ENCODE results near the gene PDP2. TPM values are rescaled to one million over a fixed set of nuclear protein-coding genes. Genes with fewer than 3 reads are reported as not detected.
A peak's percentile ranks its signal among the peaks of the same experiment; 100 is the strongest.

Gene PDP2, protein sequence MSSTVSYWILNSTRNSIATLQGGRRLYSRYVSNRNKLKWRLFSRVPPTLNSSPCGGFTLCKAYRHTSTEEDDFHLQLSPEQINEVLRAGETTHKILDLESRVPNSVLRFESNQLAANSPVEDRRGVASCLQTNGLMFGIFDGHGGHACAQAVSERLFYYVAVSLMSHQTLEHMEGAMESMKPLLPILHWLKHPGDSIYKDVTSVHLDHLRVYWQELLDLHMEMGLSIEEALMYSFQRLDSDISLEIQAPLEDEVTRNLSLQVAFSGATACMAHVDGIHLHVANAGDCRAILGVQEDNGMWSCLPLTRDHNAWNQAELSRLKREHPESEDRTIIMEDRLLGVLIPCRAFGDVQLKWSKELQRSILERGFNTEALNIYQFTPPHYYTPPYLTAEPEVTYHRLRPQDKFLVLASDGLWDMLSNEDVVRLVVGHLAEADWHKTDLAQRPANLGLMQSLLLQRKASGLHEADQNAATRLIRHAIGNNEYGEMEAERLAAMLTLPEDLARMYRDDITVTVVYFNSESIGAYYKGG
- 10 to 100 TPM; 24.2 to 26.9 TPM for total RNA-seq

DNA sequence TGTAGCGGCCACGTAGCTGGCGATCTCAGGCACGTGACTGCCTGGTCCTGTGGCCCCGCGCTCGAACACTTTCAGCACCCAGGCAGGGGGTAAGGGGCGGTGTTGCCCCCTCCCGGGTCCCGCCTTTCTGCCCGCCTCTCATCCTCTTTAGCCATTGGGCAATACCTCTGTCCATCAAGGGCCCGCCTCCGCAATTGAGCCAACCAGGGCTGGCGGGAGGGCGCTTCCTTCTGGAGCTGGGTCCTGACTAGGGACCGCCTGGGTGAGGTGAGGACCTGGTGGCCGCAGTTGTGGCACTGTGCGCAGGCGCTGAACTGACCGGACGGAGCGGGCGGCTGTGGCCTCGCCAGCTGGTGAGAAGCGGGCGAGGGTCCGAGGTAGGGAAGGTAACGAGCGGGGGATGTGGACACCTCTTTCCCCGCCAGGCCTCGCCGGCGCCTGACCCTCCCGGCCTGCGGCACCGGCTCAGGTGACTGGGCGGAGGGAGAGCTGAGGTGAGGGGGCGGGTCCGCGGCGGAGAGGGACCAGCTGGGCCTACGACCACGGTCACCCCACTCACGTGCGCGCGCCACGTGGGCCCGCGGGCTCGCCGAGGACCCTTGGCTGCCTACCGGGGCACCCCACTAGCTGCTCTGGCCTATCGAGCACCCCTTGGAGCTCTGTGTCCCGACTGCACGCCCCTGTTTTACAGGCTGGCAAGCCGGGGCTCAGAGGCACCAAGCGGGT lies at the start of gene PDP2:
Gene PDP2 (plus strand): TSS at position 228 of the 726 bp plus-strand sequence. CDS start 3,770 bp downstream, outside the sequence.
- H3K27ac Mint-ChIP-seq: peak within 1 kb of the TSS; percentile 98
- POLR2A ChIA-PET: interaction anchor here (0.6 to 1.4 kb wide), 7 partner anchors 10 to 128 kb away, joined by 3 to 9 read pairs (median 3); no protein-coding TSS in a partner anchor

DNA sequence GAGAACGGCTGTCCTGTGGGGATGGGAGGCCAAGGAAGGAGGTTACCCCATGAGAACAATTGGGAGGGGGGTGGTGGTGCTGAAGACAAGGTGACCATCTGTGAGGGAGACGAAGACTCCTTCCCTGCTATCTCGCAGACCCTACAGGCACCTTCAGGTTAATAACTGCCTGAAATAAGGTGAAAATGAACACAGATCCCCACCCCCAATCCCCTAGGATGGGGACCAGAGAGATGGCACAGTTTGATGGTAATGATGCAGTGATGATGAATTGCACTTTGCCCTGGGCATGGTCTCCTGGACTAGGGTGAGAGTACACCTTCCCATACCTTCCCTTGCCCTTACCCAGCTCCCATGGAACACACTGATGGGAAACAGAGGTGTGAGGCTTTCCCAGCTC lies 48.1 kb upstream of the PDP2 start:
- peaks cover 25% of the 10 kb centered on the region for H3K4me1 Mint-ChIP-seq (ENCODE audit: low read depth)
- no peak overlapping the region for H3K27ac Mint-ChIP-seq
- DNase-seq (no peak), ATAC-seq (no peak)
- POLR2A ChIA-PET: no interaction called here
- no peaks in the 10 kb centered on the region for H3K9me3 Mint-ChIP-seq (ENCODE audit: insufficient read depth)
- no peak overlapping the region for H3K4me3 Mint-ChIP-seq
- H3K27me3 Mint-ChIP-seq (ENCODE audit: low read depth): peaks cover 7% of the 10 kb centered on the region
- H3K36me3 Mint-ChIP-seq (ENCODE audit: low read depth): peaks cover 12% of the 10 kb centered on the region
- CTCF ChIA-PET: interaction anchor here (2.0 to 10.2 kb wide), 5 partner anchors 13 to 95 kb away, joined by 11 to 195 read pairs (median 66); partner anchors contain the start of genes CA7 and RRAD

More for the DNA sequence above, at the start of gene PDP2:
- CTCF ChIA-PET: interaction anchor here (0.8 to 5.1 kb wide), 19 partner anchors 8 to 965 kb away, joined by 3 to 35 read pairs (median 4); partner anchors contain the start of genes CES3, DYNC1LI2 and NAE1
- Mint-ChIP-seq H3K4me3 (peak within 1 kb of the TSS; percentile 100), H3K9me3 (ENCODE audit: insufficient read depth) (peaks cover 5% of the 10 kb centered on the region), H3K27me3 (ENCODE audit: low read depth) (no peaks in the 10 kb centered on the region), H3K36me3 (ENCODE audit: low read depth) (peaks cover 12% of the 10 kb centered on the region), H3K4me1 (ENCODE audit: low read depth) (peaks cover 65% of the 10 kb centered on the region)
- peak; percentile 98 for ATAC-seq
- peak; percentile 95 for DNase-seq

DNA sequence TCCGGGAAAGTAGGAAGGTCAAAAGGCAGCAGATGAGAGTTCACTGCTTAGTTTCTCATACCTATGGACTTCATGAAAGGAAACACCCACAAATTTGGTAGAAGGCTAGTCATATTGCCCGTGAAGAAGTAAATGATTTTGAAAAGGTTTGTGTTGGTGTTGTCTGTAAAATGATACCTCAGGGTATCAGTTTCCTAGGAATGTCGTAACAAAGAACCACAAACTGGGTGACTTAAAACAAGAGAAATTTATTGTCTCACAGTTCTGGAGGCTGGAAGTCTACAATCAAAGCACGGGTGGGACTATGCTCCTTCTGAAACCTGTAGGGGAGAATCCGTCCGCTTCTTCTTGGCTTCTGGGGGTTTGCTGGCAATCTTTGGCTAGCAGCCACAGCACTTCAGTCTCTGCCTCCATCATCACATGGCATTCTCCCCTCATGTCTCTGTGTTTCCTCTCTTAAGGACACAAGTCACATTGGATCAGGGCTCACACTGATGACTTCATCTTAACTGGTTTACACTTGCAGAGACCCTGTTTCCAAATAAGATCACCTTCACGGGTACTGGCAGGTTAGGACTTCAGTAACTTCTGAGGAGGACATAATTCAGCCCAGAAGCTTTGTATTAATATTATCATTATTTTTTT lies 47.5 kb upstream of the PDP2 start:
- POLR2A ChIA-PET: no interaction called here
- DNase-seq: no peak
- peaks cover 21% of the 10 kb centered on the region for H3K4me1 Mint-ChIP-seq (ENCODE audit: low read depth)
- no peak for ATAC-seq
- peaks cover 11% of the 10 kb centered on the region for H3K27me3 Mint-ChIP-seq (ENCODE audit: low read depth)
- H3K27ac Mint-ChIP-seq: no peak overlapping the region
- CTCF ChIA-PET: interaction anchor here (1.5 to 10.2 kb wide), 5 partner anchors 8 to 104 kb away, joined by 3 to 195 read pairs (median 6); partner anchors contain the start of gene RRAD
- no peak overlapping the region for H3K4me3 Mint-ChIP-seq
- peaks cover 9% of the 10 kb centered on the region for H3K36me3 Mint-ChIP-seq (ENCODE audit: low read depth)
- H3K9me3 Mint-ChIP-seq (ENCODE audit: insufficient read depth): no peaks in the 10 kb centered on the region

DNA sequence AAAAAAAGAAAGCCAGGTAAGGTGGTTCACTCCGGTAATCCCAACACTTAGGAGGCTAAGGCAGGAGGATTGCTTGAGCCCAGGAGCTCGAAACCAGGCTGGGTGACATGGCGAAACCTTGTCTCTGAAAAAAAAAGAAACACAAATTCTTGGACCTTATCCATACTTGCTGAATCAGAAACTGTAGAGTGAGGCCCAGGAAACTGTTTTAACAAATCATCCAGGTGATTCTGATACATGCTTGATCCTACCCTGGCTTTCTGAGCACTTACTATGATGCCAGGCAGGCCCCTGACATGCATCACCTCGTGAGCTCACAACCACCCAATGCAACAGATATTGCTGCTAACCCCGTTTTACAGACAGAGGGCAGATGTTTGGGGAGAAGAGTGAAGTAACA lies 45.6 kb upstream of the PDP2 start:
- ATAC-seq (no peak), DNase-seq (no peak)
- Mint-ChIP-seq H3K4me1 (ENCODE audit: low read depth) (peaks cover 8% of the 10 kb centered on the region), H3K27me3 (ENCODE audit: low read depth) (peaks cover 28% of the 10 kb centered on the region), H3K9me3 (ENCODE audit: insufficient read depth) (no peaks in the 10 kb centered on the region), H3K36me3 (ENCODE audit: low read depth) (no peaks in the 10 kb centered on the region), H3K27ac (no peak overlapping the region), H3K4me3 (no peak overlapping the region)
- ChIA-PET POLR2A (no interaction called here), CTCF (interaction anchor here (2.0 kb wide), 1 partner anchor 33 kb away, joined by 10 read pairs; no protein-coding TSS in a partner anchor)

DNA sequence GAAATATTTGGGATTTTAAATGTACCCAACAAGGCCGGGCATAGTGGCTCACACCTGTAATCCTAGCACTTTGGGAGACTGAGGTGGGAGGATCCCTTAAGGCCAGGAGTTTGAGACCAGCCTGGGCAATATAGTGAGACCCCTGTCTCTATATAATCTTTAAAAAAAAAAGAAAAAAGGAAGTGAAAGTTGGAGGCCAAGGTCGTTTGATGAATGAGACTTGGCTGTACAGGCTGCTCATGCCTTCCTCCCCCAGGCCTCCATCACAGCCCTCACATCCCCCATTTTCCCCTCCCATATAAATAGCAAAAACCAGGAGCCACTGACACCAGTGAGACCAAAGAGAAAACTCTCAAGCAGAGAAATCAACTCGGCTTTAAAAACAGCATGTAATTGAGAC lies 39.4 kb upstream of the PDP2 start:
- CTCF ChIA-PET: interaction anchor here (1.4 to 12.5 kb wide), 2 partner anchors 10 to 22 kb away, joined by 4 to 107 read pairs; partner anchors contain the start of gene NAE1
- ATAC-seq (no peak), DNase-seq (no peak)
- Mint-ChIP-seq H3K4me1 (ENCODE audit: low read depth) (peaks cover 10% of the 10 kb centered on the region), H3K4me3 (no peak overlapping the region), H3K27ac (no peak overlapping the region), H3K27me3 (ENCODE audit: low read depth) (peaks cover 59% of the 10 kb centered on the region), H3K9me3 (ENCODE audit: insufficient read depth) (no peaks in the 10 kb centered on the region), H3K36me3 (ENCODE audit: low read depth) (no peaks in the 10 kb centered on the region)
- POLR2A ChIA-PET: no interaction called here

DNA sequence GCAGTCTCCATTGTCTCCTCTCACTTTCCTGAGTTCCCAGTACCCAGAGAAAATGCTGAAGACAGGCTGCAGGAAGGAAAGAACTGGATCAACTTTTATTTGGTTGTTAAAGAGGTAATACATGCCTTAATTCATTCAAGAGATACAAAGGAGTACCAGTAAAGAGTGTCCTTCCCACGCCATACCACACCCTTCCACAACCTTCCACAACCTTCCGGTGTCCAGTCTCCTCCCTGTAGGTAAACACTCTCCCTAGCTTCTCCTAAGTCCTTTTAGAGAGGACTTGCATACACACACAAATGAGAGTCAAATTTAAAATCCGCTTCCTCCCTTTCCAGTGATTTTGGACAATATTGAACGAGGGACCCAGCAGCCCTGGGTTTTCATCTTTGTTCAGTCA lies 38.9 kb upstream of the PDP2 start:
- peak overlapping the region; percentile 2 for H3K27ac Mint-ChIP-seq
- DNase-seq (no peak), ATAC-seq (no peak)
- POLR2A ChIA-PET: no interaction called here
- CTCF ChIA-PET: interaction anchor here (1.1 to 12.5 kb wide), 3 partner anchors 10 to 32 kb away, joined by 3 to 107 read pairs (median 4); partner anchors contain the start of gene NAE1
- H3K4me1 Mint-ChIP-seq (ENCODE audit: low read depth): peaks cover 10% of the 10 kb centered on the region
- H3K9me3 Mint-ChIP-seq (ENCODE audit: insufficient read depth): no peaks in the 10 kb centered on the region
- H3K4me3 Mint-ChIP-seq: no peak overlapping the region
- H3K36me3 Mint-ChIP-seq (ENCODE audit: low read depth): no peaks in the 10 kb centered on the region
- peaks cover 64% of the 10 kb centered on the region for H3K27me3 Mint-ChIP-seq (ENCODE audit: low read depth)

DNA sequence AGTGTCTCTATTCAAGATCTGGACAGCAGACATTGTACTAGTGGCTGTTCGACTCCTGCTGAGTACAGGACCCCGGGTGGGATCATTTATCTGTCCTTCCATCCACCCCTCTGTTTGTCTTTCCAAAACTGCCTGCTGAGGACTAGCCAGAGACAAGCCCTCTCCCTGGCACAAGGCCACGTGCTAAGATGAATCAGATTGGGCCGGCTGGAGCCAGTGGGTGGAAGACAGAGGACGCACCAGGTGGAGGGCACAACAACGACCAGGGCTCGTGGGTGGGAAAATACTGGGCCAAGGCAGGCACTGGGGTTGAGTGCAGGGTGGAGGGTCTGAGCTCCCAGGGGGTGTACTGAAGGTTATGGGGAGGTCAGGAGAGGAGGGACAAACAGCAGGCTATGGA lies 37.5 kb upstream of the PDP2 start:
- H3K27me3 Mint-ChIP-seq (ENCODE audit: low read depth): peaks cover 64% of the 10 kb centered on the region
- H3K4me3 Mint-ChIP-seq: no peak overlapping the region
- DNase-seq (no peak), ATAC-seq (no peak)
- H3K27ac Mint-ChIP-seq: no peak overlapping the region
- CTCF ChIA-PET: interaction anchor here (3.2 to 12.5 kb wide), 2 partner anchors 12 to 25 kb away, joined by 16 to 107 read pairs; partner anchors contain the start of gene NAE1
- POLR2A ChIA-PET: interaction anchor here (1.6 kb wide), 1 partner anchor 12 kb away, joined by 3 read pairs; the partner anchor contains the start of gene NAE1
- no peaks in the 10 kb centered on the region for H3K36me3 Mint-ChIP-seq (ENCODE audit: low read depth)
- no peaks in the 10 kb centered on the region for H3K9me3 Mint-ChIP-seq (ENCODE audit: insufficient read depth)
- H3K4me1 Mint-ChIP-seq (ENCODE audit: low read depth): peaks cover 17% of the 10 kb centered on the region

DNA sequence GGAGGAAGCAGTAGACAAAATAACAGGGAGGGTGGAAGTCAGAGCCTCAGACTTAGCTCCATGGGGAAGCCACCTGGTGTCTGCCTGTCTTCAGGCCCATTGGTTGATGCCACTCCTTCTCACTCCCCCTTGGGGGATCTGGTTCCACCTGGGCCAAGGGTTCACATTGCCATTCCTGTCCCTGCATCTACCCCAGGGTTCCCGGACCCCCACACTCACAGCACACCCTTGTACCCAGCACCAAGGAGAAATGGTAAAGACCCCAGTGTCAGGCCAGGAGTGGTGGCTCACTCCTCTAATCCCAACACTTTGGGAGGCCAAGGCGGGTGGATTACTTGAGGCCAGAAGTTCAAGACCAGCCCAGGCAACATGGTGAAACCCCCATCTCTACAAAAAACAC lies 37.1 kb upstream of the PDP2 start:
- no peak for ATAC-seq
- no peaks in the 10 kb centered on the region for H3K9me3 Mint-ChIP-seq (ENCODE audit: insufficient read depth)
- no peak overlapping the region for H3K4me3 Mint-ChIP-seq
- no peak for DNase-seq
- peaks cover 21% of the 10 kb centered on the region for H3K4me1 Mint-ChIP-seq (ENCODE audit: low read depth)
- no peak overlapping the region for H3K27ac Mint-ChIP-seq
- H3K27me3 Mint-ChIP-seq (ENCODE audit: low read depth): peaks cover 61% of the 10 kb centered on the region
- no peaks in the 10 kb centered on the region for H3K36me3 Mint-ChIP-seq (ENCODE audit: low read depth)
- POLR2A ChIA-PET: interaction anchor here (1.6 kb wide), 1 partner anchor 12 kb away, joined by 3 read pairs; the partner anchor contains the start of gene NAE1
- CTCF ChIA-PET: interaction anchor here (3.2 to 12.5 kb wide), 2 partner anchors 12 to 24 kb away, joined by 16 to 107 read pairs; partner anchors contain the start of gene NAE1

DNA sequence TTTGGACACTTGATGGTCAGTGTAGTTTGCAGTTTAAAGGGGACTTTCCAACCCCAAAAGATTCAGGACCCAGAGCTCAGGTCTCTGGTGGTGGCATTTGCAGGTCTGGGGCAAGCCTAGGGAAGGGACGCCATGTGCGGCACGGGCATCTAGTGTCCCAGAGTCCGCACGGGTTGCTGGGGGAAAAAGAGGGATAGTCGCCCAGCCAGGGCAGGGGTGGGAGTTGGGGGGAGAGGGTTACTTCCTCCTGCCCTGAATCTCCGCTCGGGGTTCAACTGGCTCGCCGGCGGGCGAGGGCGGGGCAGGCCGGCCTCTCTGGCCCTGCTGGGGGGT lies 36.3 kb upstream of the PDP2 start:
- H3K9me3 Mint-ChIP-seq (ENCODE audit: insufficient read depth): no peaks in the 10 kb centered on the region
- ATAC-seq (peak; percentile 21), DNase-seq (no peak)
- CTCF ChIA-PET: interaction anchor here (3.2 to 12.5 kb wide), 2 partner anchors 13 to 24 kb away, joined by 16 to 107 read pairs; partner anchors contain the start of gene NAE1
- peaks cover 25% of the 10 kb centered on the region for H3K4me1 Mint-ChIP-seq (ENCODE audit: low read depth)
- H3K27me3 Mint-ChIP-seq (ENCODE audit: low read depth): peaks cover 54% of the 10 kb centered on the region
- POLR2A ChIA-PET: interaction anchor here (1.6 kb wide), 1 partner anchor 13 kb away, joined by 3 read pairs; the partner anchor contains the start of gene NAE1
- H3K4me3 Mint-ChIP-seq: peak overlapping the region; percentile 18
- no peak overlapping the region for H3K27ac Mint-ChIP-seq
- H3K36me3 Mint-ChIP-seq (ENCODE audit: low read depth): no peaks in the 10 kb centered on the region

DNA sequence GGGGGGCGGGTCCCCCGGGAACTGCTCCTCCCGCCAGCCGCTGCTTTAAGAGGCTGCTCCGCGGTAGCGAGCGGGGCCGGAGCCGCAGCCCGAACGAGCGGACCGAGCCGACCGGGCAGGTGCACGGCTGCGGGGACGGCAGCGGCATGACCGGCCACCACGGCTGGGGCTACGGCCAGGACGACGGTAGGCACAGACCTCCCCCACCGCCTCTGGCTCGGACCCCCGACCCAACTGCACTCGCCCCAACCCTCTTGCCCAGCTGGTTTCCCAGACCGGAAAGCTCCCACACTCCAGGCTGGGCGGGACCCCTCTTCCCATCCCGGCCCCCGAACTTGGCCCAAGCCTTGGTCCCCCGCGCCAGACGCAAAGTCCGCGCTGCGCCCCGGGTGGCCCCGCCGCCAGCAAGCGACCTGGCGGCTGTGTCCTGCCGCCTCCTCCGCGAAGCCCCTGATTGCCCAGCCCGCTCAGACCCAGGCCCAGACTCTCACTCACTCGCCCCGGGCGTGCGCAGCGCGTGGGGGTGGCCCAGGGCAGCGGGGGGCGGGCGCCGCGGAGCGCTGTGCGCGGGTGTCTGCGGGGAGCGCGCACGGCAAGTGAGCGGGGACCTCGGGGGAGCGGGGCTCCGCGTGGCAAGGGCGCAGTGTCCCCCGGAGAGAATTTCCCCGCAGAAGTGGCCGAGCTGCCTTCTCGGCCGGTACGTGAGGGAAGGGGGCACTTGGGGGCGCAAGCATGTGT lies 35.8 kb upstream of the PDP2 start, which contains the start of gene CA7:
Gene CA7 (plus strand): TSS at position 73 of the 738 bp plus-strand sequence. CDS start 74 bp downstream, at position 147.
- Mint-ChIP-seq H3K27me3 (ENCODE audit: low read depth) (peaks cover 48% of the 10 kb centered on the region), H3K9me3 (ENCODE audit: insufficient read depth) (no peaks in the 10 kb centered on the region), H3K4me1 (ENCODE audit: low read depth) (peaks cover 25% of the 10 kb centered on the region), H3K36me3 (ENCODE audit: low read depth) (no peaks in the 10 kb centered on the region), H3K27ac (no peak within 1 kb of the TSS), H3K4me3 (peak within 1 kb of the TSS; percentile 18)
- DNase-seq (no peak), ATAC-seq (peak; percentile 30)
- ChIA-PET CTCF (interaction anchor here (3.2 to 12.5 kb wide), 2 partner anchors 14 to 23 kb away, joined by 16 to 107 read pairs; partner anchors contain the start of gene NAE1), POLR2A (interaction anchor here (1.6 kb wide), 1 partner anchor 14 kb away, joined by 3 read pairs; the partner anchor contains the start of gene NAE1)
